ENCODE data around the gene COL6A1. TPM values are rescaled to one million over a fixed set of nuclear protein-coding genes. Genes with fewer than 3 reads are reported as not detected.

COL6A1 gene
- total RNA-seq, 1 experiment from 2014 or later: 33.4 TPM

DNA sequence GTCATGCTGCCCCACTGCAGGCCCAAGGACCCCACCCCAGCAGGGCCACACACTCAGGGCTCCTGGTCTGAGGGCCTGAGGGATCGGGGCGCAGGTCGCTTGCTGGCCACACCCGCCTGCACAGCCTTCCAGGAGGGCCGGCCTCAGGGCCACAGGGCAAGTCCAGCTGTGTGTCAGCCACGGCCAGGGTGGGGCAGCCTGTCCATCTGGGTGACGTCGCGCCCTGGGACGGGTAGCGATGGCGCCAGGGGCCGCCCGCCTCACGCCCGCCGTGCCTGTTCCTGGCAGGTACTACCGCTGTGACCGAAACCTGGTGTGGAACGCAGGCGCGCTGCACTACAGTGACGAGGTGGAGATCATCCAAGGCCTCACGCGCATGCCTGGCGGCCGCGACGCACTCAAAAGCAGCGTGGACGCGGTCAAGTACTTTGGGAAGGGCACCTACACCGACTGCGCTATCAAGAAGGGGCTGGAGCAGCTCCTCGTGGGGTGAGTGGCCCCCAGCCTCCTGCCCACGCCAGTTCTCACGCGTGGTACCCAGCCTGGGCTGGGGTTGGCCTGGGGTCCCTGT, 2.5 kb downstream of the COL6A1 start:
- CTCF ChIA-PET: no interaction called here
- Mint-ChIP-seq H3K27me3 (ENCODE audit: insufficient read depth, unreplicated experiment) (peaks cover 2% of the 10 kb centered on the region), H3K27ac (ENCODE audit: unreplicated experiment) (no peak overlapping the region), H3K4me3 (ENCODE audit: unreplicated experiment) (no peak overlapping the region), H3K4me1 (ENCODE audit: low read depth, unreplicated experiment) (no peaks in the 10 kb centered on the region), H3K36me3 (ENCODE audit: insufficient read depth, unreplicated experiment) (peaks cover 4% of the 10 kb centered on the region), H3K9me3 (ENCODE audit: unreplicated experiment) (no peaks in the 10 kb centered on the region)
- DNase-seq: peak in 1 of 2 experiments; percentile 48
- TF ChIP-seq CTCF (IDR thresholded peaks at IDR 0.05; ENCODE audit: insufficient read depth in 1 of 2, low read depth in 1 of 2, low read length in 1 of 2, severe bottlenecking in 1 of 2, unreplicated experiment in 1 of 2): no peak
- Histone ChIP-seq H3K27me3 (replicated peaks; ENCODE audit: control insufficient read depth, insufficient read depth, low read length) (no peaks in the 10 kb centered on the region), H3K4me3 (ENCODE audit: low read depth, low read length) (no peak overlapping the region), H3K4me1 (peaks cover 4% of the 10 kb centered on the region; the same call in 1 of the 2 replicates), H3K9me3 (no peaks in the 10 kb centered on the region), H3K36me3 (ENCODE audit: control insufficient read depth, insufficient read depth, low read length) (no peaks in the 10 kb centered on the region)
- BruUV-seq (replicated peaks): no TSS peak
- intact Hi-C loops (cut with micrococcal nuclease; ENCODE audit: unreplicated experiment): no loop called here
- POLR2A ChIA-PET: no interaction called here

DNA sequence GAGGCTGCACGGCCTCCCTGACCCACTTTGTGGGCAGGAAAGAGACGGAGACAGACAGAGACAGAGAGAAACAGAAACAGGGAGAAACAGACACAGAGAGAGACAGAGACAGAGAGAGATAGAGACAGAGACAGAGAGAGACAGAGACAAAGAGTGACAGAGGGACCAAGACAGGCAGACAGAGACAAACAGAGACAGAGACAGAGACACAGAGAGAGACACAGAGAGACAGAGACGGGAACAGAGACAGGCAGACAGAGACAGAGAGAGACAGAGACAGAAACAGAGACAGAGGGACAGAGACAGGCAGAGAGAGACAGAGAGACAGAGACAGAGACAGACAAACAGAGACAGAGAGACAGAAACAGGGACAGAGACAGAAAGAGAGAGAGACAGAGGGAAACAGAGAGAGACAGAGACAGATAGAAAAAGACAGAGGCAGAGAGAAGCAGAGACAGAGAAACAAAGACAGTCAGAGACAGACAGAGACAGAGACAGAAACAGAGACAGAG, 3.1 kb downstream of the COL6A1 start:
- CTCF ChIA-PET: no interaction called here
- POLR2A ChIA-PET: no interaction called here
- Mint-ChIP-seq H3K36me3 (ENCODE audit: insufficient read depth, unreplicated experiment) (peaks cover 4% of the 10 kb centered on the region), H3K4me3 (ENCODE audit: unreplicated experiment) (no peak overlapping the region), H3K27me3 (ENCODE audit: insufficient read depth, unreplicated experiment) (no peaks in the 10 kb centered on the region), H3K9me3 (ENCODE audit: unreplicated experiment) (no peaks in the 10 kb centered on the region), H3K27ac (ENCODE audit: unreplicated experiment) (no peak overlapping the region), H3K4me1 (ENCODE audit: low read depth, unreplicated experiment) (no peaks in the 10 kb centered on the region)
- no peaks in the 10 kb centered on the region for H3K27me3 ChIP-seq (replicated peaks; ENCODE audit: control insufficient read depth, insufficient read depth, low read length)
- no peak for DNase-seq
- no peaks in the 10 kb centered on the region for H3K9me3 ChIP-seq
- no peaks in the 10 kb centered on the region for H3K36me3 ChIP-seq (ENCODE audit: control insufficient read depth, insufficient read depth, low read length)
- peaks cover 4% of the 10 kb centered on the region; the same call in 1 of the 2 replicates for H3K4me1 ChIP-seq
- H3K4me3 ChIP-seq (ENCODE audit: low read depth, low read length): no peak overlapping the region
- intact Hi-C loops (cut with micrococcal nuclease; ENCODE audit: unreplicated experiment): no loop called here
- TF ChIP-seq CTCF (IDR thresholded peaks at IDR 0.05; ENCODE audit: insufficient read depth in 1 of 2, low read depth in 1 of 2, low read length in 1 of 2, severe bottlenecking in 1 of 2, unreplicated experiment in 1 of 2): no peak
- BruUV-seq (replicated peaks): no TSS peak

GRCh38 chr21:45985471-45986315, 4.1 kb downstream of the COL6A1 start:
- H3K36me3 ChIP-seq (ENCODE audit: control insufficient read depth, insufficient read depth, low read length): no peaks in the 10 kb centered on the region
- Mint-ChIP-seq H3K4me1 (ENCODE audit: low read depth, unreplicated experiment) (no peaks in the 10 kb centered on the region), H3K4me3 (ENCODE audit: unreplicated experiment) (no peak overlapping the region), H3K27ac (ENCODE audit: unreplicated experiment) (no peak overlapping the region), H3K9me3 (ENCODE audit: unreplicated experiment) (no peaks in the 10 kb centered on the region), H3K27me3 (ENCODE audit: insufficient read depth, unreplicated experiment) (no peaks in the 10 kb centered on the region), H3K36me3 (ENCODE audit: insufficient read depth, unreplicated experiment) (peaks cover 4% of the 10 kb centered on the region)
- H3K27me3 ChIP-seq (replicated peaks; ENCODE audit: control insufficient read depth, insufficient read depth, low read length): no peaks in the 10 kb centered on the region
- BruUV-seq (replicated peaks): no TSS peak
- peaks cover 4% of the 10 kb centered on the region; the same call in 1 of the 2 replicates for H3K4me1 ChIP-seq
- peak in 1 of 2 experiments; percentile 21 for DNase-seq
- H3K4me3 ChIP-seq (ENCODE audit: low read depth, low read length): no peak overlapping the region
- H3K9me3 ChIP-seq: no peaks in the 10 kb centered on the region
- ChIA-PET CTCF (no interaction called here), POLR2A (no interaction called here)
- intact Hi-C loops (cut with micrococcal nuclease; ENCODE audit: unreplicated experiment): no loop called here
- no peak for TF ChIP-seq CTCF (IDR thresholded peaks at IDR 0.05; ENCODE audit: insufficient read depth in 1 of 2, low read depth in 1 of 2, low read length in 1 of 2, severe bottlenecking in 1 of 2, unreplicated experiment in 1 of 2)

Measured in Caco-2 (cell line).